Calu3 (cell line): ENCODE measurements around the gene PHETA1. TPM values are rescaled to one million over a fixed set of nuclear protein-coding genes. Genes with fewer than 3 reads are reported as not detected.
"Not testable (repeated sequence)": the region's sequence is repeated elsewhere in the genome, so short reads cannot be mapped to it uniquely, and the experiment has no call there.

Source experiments
- BruUV-seq: library from RNA; stranded (reverse); fragments of 400-500 nt; replicated peaks from 2 replicates; lab custom pipeline; 2021; lab: Mats Ljungman, UMichigan
- CTCF ChIA-PET: fragments of 300-600 bp; sonication (Branson Sonifier 250); formaldehyde crosslinking; loops from one replicate; lab custom pipeline; 2022; ENCODE audit warnings: antibody characterized with exemption; lab: Charles Lee
- DNase-seq: peaks from one replicate; pipeline ENCODE4 v3.0.0; 2022
- H3K27ac Mint-ChIP-seq: one replicate; pipeline ENCODE4 v1.8.0; 2022; ENCODE audit warnings: mixed read lengths; ENCODE audit not compliant: unreplicated experiment
- H3K27me3 Mint-ChIP-seq: one replicate; pipeline ENCODE4 v1.8.0; 2022; ENCODE audit warnings: mixed read lengths; ENCODE audit not compliant: unreplicated experiment
- H3K36me3 Mint-ChIP-seq: one replicate; pipeline ENCODE4 v1.8.0; 2022; ENCODE audit warnings: mild to moderate bottlenecking, moderate library complexity, mixed read lengths; ENCODE audit not compliant: insufficient read depth, unreplicated experiment
- H3K4me1 Mint-ChIP-seq: one replicate; pipeline ENCODE4 v1.8.0; 2022; ENCODE audit warnings: mild to moderate bottlenecking, low read depth, mixed read lengths; ENCODE audit not compliant: unreplicated experiment
- H3K4me3 Mint-ChIP-seq: one replicate; pipeline ENCODE4 v1.8.0; 2022; ENCODE audit warnings: mild to moderate bottlenecking, low read depth, moderate library complexity, mixed read lengths; ENCODE audit not compliant: unreplicated experiment
- H3K9me3 Mint-ChIP-seq: one replicate; pipeline ENCODE4 v1.8.0; 2022; ENCODE audit warnings: low read depth, mixed read lengths; ENCODE audit not compliant: unreplicated experiment
- CTCF ChIP-seq: fragments of 200-600 bp; IDR thresholded peaks from one replicate; pipeline ENCODE4 v1.8.0; 2022; ENCODE audit warnings: antibody characterized with exemption; ENCODE audit not compliant: unreplicated experiment
- intact Hi-C: fragments of 100-400 bp; cut with micrococcal nuclease; formaldehyde crosslinking; loops from one replicate; pipeline ENCODE4 v1.10.0; 2022; ENCODE audit not compliant: unreplicated experiment
- total RNA-seq: library from RNA; stranded (reverse); gene quantifications from 2 replicates; pipeline ENCODE4 v1.2.3, GENCODE V29; 2022

The PHETA1 gene
- total RNA-seq, 1 experiment from 2014 or later: 20.7 TPM

- CTCF ChIA-PET: no interaction called here
- Mint-ChIP-seq H3K27me3 (no peaks in the 10 kb centered on the region), H3K4me1 (peaks cover 8% of the 10 kb centered on the region), H3K27ac (no peak overlapping the region), H3K4me3 (no peak overlapping the region), H3K36me3 (no peaks in the 10 kb centered on the region), H3K9me3 (no peaks in the 10 kb centered on the region)
- no peak for TF ChIP-seq CTCF
- BruUV-seq: no TSS peak
- no peak for DNase-seq
- intact Hi-C loops: no loop called here
These were observed 27.3 kb downstream of the PHETA1 start for GRCh38 chr12:111341426-111342065.

GRCh38 chr12:111340680-111341079 lies 28.2 kb downstream of the PHETA1 start:
- H3K4me3 Mint-ChIP-seq, H3K36me3 Mint-ChIP-seq, CTCF ChIA-PET, BruUV-seq, H3K9me3 Mint-ChIP-seq, H3K27ac Mint-ChIP-seq, intact Hi-C loops, H3K4me1 Mint-ChIP-seq, DNase-seq, H3K27me3 Mint-ChIP-seq: not testable (repeated sequence)

GRCh38 chr12:111340231-111340630 lies 28.7 kb downstream of the PHETA1 start:
- no peak for TF ChIP-seq CTCF
- Mint-ChIP-seq H3K4me1 (peaks cover 8% of the 10 kb centered on the region), H3K9me3 (no peaks in the 10 kb centered on the region), H3K27me3 (no peaks in the 10 kb centered on the region), H3K27ac (no peak overlapping the region), H3K36me3 (no peaks in the 10 kb centered on the region), H3K4me3 (no peak overlapping the region)
- no peak for DNase-seq
- intact Hi-C loops: no loop called here
- CTCF ChIA-PET: no interaction called here
- BruUV-seq: no TSS peak

GRCh38 chr12:111339321-111339938 lies 29.5 kb downstream of the PHETA1 start:
- Mint-ChIP-seq H3K27ac (no peak overlapping the region), H3K4me1 (peaks cover 8% of the 10 kb centered on the region), H3K36me3 (no peaks in the 10 kb centered on the region), H3K4me3 (no peak overlapping the region), H3K27me3 (no peaks in the 10 kb centered on the region), H3K9me3 (no peaks in the 10 kb centered on the region)
- DNase-seq: no peak
- no TSS peak for BruUV-seq
- CTCF ChIA-PET: no interaction called here
- intact Hi-C loops: no loop called here
- no peak for TF ChIP-seq CTCF

GRCh38 chr12:111338096-111338495 lies 30.8 kb downstream of the PHETA1 start:
- CTCF ChIA-PET: interaction anchor here (0.6 kb wide), 2 partner anchors 58 to 335 kb away, joined by 3 to 4 read pairs; no protein-coding TSS in a partner anchor
- Mint-ChIP-seq H3K27ac (no peak overlapping the region), H3K4me1 (peaks cover 8% of the 10 kb centered on the region), H3K9me3 (no peaks in the 10 kb centered on the region), H3K4me3 (no peak overlapping the region), H3K36me3 (no peaks in the 10 kb centered on the region), H3K27me3 (peaks cover 1% of the 10 kb centered on the region)
- no TSS peak for BruUV-seq
- TF ChIP-seq CTCF: no peak
- no peak for DNase-seq
- intact Hi-C loops: no loop called here
